Stimulated activated CD8-positive, alpha-beta memory T cell treated with anti-CD3 and anti-CD28 coated beads, Interleukin-15, amount 100 ng/mL, for 4 hours (primary cell): ENCODE results near the gene TGFBR2.
"Not testable (repeated sequence)": the region's sequence is repeated elsewhere in the genome, so short reads cannot be mapped to it uniquely, and the experiment has no call there.

Experiments used
- DNase-seq, 2 donors: peaks; one replicate each; pipeline ENCODE4 v3.0.0-alpha.2; 2020; ENCODE audit warnings: low read depth in 2 of 2

The TGFBR2 gene

GRCh38 chr3:30657914-30658313 is 51.5 kb downstream of the TGFBR2 start:
- DNase-seq, result no peak

- DNase-seq, result no peak
Measured at GRCh38 chr3:30658328-30659052, 52.1 kb downstream of the TGFBR2 start.

GRCh38 chr3:30659270-30660130 is 53.1 kb downstream of the TGFBR2 start:
- DNase-seq, result no peak

GRCh38 chr3:30660136-30660535 is 53.7 kb downstream of the TGFBR2 start:
- no peak for DNase-seq

- no peak for DNase-seq
Measured at GRCh38 chr3:30660656-30661055, 54.3 kb downstream of the TGFBR2 start.

- no peak for DNase-seq
Measured at GRCh38 chr3:30661098-30661873, 54.9 kb downstream of the TGFBR2 start.

- no peak for DNase-seq
Measured at GRCh38 chr3:30662836-30663235, 56.4 kb downstream of the TGFBR2 start.

GRCh38 chr3:30663533-30664241 is 57.3 kb downstream of the TGFBR2 start:
- no peak for DNase-seq

- no peak for DNase-seq
Measured at GRCh38 chr3:30664459-30664858, 58.1 kb downstream of the TGFBR2 start.

- DNase-seq, result no peak
Measured at GRCh38 chr3:30664884-30665283, 58.5 kb downstream of the TGFBR2 start.

- no peak for DNase-seq
Measured at GRCh38 chr3:30665539-30665938, 59.1 kb downstream of the TGFBR2 start.

GRCh38 chr3:30666572-30667279 is 60.3 kb downstream of the TGFBR2 start:
- DNase-seq, result no peak

GRCh38 chr3:30667280-30667651 is 60.9 kb downstream of the TGFBR2 start:
- DNase-seq, result no peak

- no peak for DNase-seq
Measured at GRCh38 chr3:30668051-30668609, 61.7 kb downstream of the TGFBR2 start.

GRCh38 chr3:30669360-30669934 is 63.0 kb downstream of the TGFBR2 start:
- DNase-seq, result not testable (repeated sequence)

- no peak for DNase-seq
Measured at GRCh38 chr3:30670292-30670691, 63.9 kb downstream of the TGFBR2 start.

- no peak for DNase-seq
Measured at GRCh38 chr3:30671527-30672286, 65.3 kb downstream of the TGFBR2 start.

GRCh38 chr3:30672287-30672735 is 65.9 kb downstream of the TGFBR2 start:
- DNase-seq, result no peak

- no peak for DNase-seq
Measured at GRCh38 chr3:30672959-30673358, 66.6 kb downstream of the TGFBR2 start.
